ENCODE data around the gene POLG.

POLG gene

DNA sequence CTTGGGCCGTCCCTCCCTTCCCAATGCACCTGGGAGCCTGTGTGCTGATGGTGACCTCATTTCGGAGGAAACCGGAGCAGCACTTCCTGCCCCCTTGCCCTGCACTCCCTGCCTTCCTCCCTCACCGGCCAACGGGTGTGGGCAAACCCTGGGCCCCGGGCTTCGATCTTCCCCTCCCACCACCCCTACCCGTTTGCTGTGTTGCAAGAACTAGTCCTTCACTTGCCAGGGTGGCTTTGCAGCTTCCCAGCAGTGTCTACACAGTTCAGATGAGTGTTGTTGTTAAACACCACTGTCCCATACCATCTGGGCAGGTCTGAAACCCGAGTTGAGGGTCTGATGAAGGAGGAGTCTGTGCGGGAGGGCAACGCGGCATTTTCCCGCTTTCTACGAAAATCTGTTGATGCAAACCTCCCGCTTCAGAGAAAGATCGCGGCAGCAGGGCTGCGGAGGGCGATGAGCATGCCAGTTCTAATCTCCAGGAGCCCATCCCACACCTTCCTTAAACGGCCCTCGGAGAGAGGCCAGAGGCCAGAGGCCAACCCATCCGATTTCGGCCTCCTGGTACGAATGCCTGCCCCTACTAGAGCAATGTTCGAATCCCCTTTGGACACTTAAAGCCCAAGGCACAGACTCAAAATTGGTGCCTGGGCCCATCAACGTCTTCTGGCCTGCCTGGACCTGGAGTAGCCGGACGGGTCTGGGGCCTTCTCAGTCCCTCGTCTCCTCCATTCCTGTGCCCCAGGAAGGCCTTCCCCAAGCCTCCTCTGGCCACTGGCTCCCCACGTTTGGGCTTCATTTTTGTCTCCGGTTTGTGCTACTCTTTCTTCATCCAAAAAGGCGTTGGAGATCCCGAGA, 35.7 kb upstream of the POLG start:
- DNase-seq: no peak

- no peak for DNase-seq
These were observed 34.8 kb upstream of the POLG start for GRCh38 chr15:89369341-89369947.

DNA sequence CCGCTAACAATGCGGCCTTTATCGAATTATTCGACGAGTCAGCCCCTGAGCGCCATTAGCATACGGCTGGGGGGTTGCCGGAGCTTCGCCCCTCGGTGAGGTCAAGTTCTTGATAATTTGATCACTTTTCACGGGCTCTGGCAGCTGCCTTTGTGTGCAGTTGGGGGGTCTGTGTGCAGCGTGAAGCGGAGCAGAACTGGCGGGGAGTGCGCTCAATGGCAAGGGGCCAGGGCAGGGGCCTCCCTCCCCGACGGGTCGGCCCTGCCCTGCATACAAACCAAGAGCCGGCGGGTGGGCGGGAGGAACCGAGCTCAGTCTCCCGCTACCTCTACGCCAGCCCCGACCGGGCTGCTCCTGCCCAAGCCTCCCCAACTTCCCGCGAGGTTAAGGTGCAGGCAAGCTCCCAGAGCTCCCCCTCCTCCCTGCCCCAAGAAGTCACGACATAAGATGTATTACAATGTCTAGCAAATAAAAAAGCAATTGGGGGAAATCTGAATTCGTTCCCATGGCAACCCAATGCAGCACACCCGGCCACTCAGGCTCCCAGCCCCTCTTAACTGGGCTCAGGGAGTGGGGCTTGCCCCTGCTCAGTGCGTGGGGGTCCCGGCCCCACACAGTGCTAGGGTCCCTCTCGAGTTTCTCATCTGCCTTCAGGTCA, 34.1 kb upstream of the POLG start:
- DNase-seq: no peak

- peak; percentile 44 to 45 for DNase-seq
These were observed 33.1 kb upstream of the POLG start for GRCh38 chr15:89367485-89368451.

DNA sequence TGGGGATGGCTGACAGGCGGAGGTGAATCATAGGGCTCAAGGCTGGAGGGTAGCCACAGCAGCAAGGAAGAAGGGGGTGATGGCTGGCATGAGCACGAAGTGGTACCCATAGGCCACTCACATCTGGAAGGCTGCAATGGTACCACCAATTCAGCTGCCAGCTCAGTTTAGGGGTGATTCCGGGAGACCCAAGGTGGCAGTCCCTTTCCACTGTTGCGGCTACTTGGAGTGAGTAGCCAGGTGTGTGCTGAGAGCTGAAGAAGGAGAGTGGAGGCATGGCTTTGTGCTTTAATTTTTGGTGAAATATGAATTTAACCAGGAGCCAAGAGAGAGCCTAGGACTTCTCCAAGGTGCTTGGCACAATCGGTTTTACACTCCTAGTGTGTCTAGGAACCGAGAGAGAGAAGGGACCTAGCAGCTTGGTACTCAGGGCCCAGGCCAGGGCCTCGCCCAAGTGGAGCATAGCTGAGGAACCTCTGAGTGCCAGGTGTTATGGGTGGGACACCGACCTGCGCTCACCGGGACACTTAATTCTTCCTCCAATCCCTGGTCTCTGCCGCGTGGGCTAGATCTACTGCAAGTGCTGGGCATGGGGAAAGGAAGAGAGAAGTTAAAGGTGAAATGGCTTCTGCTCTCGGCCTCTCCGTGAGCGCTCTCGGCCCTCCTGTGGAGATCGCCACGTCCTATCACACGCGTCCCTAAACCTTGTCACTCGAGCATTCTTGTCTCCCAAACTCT, 32.2 kb upstream of the POLG start:
- DNase-seq: no peak

DNA sequence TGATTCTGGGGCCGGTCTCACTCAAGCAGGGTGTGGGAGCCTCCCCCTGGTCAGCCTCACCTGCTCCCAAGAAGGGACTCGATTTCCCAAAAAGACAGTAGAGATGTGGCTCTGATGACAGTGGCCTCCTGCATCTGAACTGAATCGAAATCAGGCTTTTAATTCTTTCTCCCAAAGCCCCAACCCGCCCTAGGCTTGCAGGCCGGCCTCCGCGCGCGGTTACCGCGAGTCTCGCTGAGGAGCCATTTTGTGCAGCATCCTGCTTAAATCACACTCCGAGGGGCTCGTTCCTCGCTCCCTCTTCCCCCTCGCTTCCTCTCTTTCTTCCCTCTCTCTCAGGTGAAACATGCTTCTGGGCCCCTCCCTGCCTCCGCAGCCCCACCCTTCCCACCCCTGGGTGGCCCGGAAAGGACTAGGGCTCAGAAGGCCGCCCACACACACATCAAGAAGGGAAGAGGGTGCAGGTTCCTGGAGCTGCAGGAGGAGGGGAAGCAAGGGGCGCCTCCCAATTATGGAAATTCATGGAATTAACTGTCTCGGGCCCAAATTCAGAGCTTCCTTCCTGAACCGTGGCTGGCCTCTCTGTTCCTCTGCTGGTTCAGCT, 30.9 kb upstream of the POLG start:
- no peak for DNase-seq

DNA sequence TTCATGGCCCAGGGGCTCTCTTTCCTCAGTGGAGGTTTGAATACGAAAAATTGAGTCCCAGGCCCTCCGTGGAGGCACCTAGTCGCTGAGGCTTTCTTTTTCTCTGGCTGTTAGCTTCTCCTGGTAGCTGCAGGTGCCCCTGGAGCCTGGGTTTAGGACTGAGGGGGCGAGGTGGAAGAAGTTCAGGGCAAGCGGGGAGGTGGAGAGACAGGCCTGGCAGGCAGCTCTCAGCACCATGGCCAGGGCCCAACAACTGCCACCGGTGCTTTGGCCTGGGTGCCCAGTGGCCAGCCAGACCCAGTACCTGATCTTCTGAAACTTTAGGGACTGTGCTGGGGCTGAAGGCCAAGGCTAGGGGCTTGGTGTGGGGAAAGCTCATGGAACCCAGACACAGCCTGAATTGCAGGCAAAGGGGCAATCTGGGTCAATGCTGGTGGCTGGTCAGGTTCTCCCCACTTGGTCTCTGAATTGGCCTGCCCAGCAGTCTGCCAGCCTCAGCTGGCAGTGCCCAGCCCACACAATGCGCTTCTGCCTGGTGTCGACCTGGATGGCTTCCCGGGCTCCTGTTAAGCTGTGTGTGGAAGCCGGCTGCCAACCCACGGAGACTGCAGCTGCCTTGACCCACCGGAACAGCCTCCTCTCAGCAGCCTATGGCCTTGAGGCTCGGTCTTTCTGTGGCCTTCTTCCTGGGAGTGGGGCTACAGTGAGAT, 30.3 kb upstream of the POLG start:
- no peak for DNase-seq

- peak; percentile 20 to 52 for DNase-seq
These were observed 29.7 kb upstream of the POLG start for GRCh38 chr15:89364341-89364740.

DNA sequence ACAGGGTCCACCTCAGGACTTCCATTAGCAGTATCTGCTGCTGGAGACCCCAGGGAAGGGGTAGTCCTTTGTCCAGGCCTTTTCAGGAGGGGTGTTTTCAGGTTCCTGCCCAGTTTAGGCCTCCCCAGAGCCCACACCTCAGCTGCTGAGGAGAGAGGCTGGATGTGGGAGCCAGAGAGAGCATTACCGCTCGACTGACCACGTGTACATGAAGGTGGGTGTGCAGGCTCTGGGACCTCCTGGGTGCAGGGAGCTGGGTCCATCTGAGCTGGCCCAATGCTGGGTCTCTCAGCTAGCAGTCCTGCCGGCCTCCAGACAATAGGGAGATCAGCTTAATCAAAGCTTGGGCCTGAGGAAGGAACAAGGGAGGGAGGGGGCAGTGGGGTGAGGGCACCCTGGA, 29.1 kb upstream of the POLG start:
- no peak for DNase-seq

- no peak for DNase-seq
These were observed 28.5 kb upstream of the POLG start for GRCh38 chr15:89363133-89363532.

GRCh38 chr15:89362203-89363101, 27.8 kb upstream of the POLG start:
- peak in 1 of 2 experiments; percentile 38 for DNase-seq

DNA sequence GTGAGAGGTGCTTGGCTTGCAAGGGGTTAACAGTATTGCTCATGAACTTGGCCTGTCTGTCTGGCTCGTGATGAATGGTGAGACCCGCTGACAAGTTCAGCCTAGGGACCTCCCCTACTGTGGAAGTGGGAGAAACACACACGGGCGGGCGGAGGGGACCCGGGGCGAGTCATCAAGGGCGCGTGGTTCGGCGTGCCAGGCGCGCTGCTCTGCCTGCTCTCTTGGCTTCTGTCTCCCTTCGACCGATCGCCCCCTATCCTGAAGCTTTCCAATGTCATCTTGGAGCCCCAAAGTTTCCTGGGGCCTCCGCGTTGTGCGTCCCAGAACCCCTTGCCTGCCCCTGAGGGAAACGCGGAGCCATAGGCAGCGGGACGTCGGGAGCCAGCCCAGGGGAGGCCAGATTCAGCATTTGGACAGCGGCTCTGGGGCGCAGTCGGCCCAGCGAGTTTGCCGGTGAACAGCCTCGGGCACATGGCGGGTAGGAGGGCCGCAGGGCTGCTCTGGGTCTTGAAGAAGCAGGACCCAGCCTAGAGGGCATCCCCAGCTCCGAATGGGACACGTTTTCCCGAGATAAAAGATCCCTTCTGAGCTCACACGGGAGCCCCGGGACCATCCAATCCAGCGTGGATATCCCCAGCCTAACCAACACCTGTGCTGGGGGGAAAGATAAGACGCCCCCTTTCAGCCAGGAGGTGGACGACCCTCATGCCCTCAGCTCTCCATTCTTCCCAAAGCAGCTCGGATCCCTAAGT, 27.0 kb upstream of the POLG start:
- no peak for DNase-seq

GRCh38 chr15:89360294-89360971, 25.8 kb upstream of the POLG start:
- DNase-seq: no peak

DNA sequence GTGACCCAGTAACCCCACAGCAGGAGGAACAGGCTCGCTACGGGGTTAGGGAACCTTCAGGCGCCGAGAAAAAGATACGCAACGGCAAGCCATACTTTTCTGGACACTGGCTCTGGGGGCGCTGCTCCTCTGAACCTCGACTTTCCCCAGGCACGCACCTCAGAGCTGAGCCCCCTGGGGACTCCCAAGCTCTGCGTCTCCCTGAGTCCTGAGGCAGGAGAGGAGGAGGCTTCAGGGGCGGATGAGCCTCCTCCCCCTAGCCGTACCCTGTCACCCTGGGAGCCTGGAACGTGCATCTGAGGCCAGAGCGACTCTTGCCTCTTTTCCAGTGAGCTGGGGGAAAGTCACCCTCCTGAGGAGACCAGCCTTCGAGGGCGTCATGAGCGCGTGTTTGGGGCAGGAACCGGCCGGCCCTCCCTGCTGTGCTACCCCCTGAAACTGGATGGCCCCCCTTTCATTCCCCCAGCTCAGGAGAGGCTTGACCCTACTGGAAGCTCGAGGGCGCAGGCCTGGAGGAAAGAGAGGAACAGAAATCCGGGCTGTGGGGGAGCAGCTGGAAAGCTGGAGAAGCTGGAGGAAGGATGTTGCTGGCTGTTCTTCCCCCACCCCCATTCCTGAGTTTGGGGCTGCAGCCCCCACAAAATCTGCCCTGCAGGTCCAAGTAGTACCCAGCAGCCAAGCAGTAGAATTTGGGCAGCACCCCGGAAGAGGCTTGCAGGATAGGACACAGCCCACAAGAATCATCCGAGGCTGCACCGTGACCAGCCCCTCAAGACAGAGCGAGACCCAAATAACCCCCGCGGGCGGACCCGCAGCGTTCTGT, 25.1 kb upstream of the POLG start:
- no peak for DNase-seq

GRCh38 chr15:89358755-89359439, 24.3 kb upstream of the POLG start:
- no peak for DNase-seq

GRCh38 chr15:89358435-89358754, 23.8 kb upstream of the POLG start:
- DNase-seq: no peak

Measured in cerebellar nuclear complex (tissue), 1 donor.